Measurements from ENCODE around the gene GULP1. TPM values are rescaled to one million over a fixed set of nuclear protein-coding genes. Genes with fewer than 3 reads are reported as not detected.
"Not testable (repeated sequence)": the region's sequence is repeated elsewhere in the genome, so short reads cannot be mapped to it uniquely, and the experiment has no call there.

Gene GULP1
- total RNA-seq, 1 experiment from 2014 or later = 126 TPM

DNA sequence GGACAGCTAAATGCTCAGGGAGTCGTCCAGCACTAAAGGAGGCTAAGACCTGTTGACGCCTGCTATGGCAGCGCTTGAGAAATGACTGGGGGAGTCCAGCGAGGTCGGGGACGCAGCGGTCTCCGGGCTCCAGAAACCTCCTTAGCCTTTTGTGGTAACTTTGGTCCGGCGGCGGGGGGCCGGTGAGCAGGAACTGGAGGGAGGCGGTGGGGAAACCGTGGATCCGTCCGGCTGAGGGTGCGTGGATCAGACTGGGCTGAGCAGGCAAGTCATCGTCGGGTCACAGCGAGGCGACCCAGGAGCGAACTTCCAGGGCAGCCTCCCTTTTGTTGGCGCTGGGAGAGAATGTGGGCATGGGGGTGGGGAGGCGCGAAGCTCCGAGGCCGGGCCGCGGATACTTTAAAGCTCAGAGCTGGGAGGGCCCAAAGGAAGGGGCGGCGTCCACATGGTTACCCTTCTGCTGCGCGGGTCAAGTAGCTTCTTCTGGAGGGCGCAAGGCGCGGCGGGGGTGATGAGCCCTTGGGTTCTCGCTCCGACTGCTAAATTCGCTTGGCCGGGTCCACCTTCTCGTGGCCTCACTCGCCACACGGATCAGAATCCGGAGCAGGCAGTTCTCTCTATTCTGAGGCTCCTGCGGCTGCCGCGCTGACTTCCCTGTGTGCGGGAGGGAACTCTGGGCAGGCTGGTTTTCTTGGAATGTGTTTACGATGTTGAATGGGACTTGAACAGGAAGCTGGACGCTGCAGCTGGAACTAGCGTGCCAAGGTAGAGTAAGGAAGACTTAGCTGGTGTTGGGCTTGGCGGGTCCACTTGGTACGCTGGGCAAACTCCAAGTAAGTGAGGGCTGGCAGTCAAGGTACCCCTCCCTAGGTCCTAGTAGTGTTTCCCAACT is 920 bp downstream of the GULP1 start:
- DNase-seq (ENCODE audit: low read depth) = peak; percentile 94

- DNase-seq (ENCODE audit: low read depth) = peak; percentile 91
These were observed 2.1 kb downstream of the GULP1 start for GRCh38 chr2:188293601-188294351.

DNA sequence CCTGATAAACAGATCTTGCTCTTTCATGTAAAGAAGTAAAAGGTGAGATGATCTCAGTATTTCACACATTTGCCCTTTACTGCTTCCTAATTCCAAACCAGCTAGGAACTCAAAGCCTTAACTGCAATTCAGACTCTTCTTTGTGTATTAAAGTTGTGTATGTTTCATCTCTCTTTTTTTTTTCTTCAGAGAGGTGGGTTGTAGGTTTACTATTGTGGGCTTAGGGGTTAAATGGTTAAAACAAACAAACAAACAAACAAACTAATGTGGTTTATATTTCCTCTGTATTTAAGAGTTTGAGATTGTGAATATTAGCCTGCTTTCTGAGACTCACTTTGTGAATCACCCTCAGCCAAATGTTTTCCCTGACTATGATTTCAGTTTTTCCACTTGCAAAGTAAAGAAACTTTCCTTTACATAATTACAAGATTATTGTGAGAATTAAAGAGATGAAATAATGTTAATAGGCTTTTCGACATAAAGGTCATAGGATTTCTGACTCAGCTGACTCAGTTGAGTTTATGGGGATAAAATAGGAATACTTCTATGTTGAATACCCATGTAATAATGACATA is 2.8 kb downstream of the GULP1 start:
- DNase-seq (ENCODE audit: low read depth) = peak; percentile 24

DNA sequence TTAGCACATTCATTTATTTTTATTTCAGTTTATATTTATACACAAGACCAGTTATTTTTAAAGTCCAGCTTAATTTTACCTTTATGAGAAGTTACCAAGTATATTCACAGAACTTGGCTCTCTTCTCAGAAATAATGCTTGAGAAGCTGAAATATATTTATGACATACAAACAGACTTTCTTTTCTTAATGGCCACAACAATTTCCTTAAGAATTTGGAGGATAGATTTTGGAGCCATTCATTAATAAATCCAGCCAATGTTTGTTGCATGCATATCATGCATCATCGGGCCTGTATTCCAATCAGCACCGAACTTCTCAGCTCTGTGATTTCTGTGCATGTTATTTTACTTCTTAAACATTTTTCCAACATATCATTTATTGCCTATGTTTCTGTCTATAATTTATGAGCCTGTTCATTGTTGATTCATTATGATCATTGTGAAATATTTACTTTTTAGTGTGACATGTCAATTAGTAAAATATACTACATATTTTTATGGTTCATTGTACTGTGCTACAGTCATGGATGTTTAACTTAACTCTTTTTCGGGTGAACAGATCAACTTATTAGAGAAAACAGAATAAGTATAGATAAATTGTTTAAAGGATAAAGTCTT is 3.5 kb downstream of the GULP1 start:
- DNase-seq (ENCODE audit: low read depth) = no peak

- DNase-seq (ENCODE audit: low read depth) = no peak
These were observed 6.3 kb downstream of the GULP1 start for GRCh38 chr2:188297978-188298377.

- DNase-seq (ENCODE audit: low read depth) = not testable (repeated sequence)
These were observed 7.3 kb downstream of the GULP1 start for GRCh38 chr2:188298937-188299371.

DNA sequence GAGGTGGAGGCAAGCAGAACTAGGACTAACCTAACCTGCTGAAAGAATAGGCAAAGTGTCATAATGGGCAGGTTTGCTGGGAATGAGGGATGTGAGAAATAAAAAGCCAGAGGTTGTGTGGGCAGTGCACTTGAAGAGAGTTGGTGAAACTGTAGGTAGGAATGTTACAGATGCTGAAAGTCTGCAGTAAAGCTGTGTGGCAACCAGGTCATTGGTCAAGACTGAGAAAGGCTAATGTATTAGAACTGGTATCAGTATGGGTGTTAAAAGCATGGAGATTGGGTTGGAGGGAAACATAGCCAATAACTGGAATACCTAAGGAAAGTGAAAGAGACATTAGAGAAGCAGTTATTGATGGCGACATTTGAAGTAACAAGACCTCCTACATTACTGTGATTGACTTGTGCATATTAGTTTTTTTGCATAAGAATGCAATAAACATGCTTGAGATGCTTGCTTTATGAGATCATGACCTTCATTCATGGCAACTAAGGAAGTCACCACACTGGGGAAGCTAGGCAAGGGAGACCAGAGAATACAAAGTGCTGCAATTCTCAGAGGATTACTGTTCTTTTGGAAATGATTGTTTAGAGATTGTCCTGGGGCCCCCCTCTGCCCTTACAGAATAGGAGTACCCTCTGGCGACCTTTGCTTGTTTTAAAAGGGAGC is 11.8 kb downstream of the GULP1 start:
- peak; percentile 86 for DNase-seq (ENCODE audit: low read depth)

DNA sequence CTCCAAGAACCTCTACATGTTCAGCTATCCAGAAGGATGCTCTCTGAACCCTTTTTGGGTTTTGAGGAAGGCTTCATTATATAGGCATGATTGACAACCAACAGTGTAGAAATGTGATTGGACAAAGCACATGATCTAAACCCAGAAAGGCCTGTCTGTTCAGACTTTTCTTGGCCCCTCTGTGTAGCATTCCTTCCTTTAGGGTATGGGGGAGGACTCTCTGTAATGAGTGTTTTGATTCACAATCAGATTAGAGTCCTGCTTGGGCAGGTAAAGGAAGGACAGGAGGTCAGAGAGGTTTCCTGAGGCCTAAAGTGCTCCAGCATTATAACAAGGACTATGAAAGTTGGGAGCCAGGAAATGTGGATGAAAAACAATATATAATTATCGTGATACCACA is 13.6 kb downstream of the GULP1 start:
- no peak for DNase-seq (ENCODE audit: low read depth)

DNA sequence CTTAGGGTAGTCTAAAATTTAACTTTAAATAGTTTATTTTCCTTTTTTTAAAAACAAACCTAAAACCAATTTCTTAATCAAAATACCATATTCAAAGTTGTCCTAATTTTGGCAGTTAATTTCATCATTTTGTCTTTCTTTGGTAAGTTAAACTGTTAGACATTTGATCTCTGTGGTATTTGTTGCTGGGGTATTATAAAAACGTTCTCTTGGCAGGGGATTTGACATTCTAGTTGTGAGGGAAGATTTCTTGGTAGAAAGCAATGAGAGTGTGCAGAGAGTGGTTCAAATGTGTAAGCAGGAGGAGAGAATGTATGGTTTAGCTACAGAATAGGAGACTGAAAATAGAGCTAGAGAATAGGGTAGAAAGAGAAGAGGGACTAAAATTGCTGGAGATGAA is 14.6 kb downstream of the GULP1 start:
- no peak for DNase-seq (ENCODE audit: low read depth)

- DNase-seq (ENCODE audit: low read depth) = peak; percentile 39
These were observed 16.2 kb downstream of the GULP1 start for GRCh38 chr2:188307850-188308283.

GRCh38 chr2:188308483-188308882 is 16.8 kb downstream of the GULP1 start:
- no peak for DNase-seq (ENCODE audit: low read depth)

- DNase-seq (ENCODE audit: low read depth) = no peak
These were observed 17.7 kb downstream of the GULP1 start for GRCh38 chr2:188309364-188309763.

- DNase-seq (ENCODE audit: low read depth) = peak; percentile 88
These were observed 22.8 kb downstream of the GULP1 start for GRCh38 chr2:188314314-188315054.

GRCh38 chr2:188315750-188316149 is 24.1 kb downstream of the GULP1 start:
- DNase-seq (ENCODE audit: low read depth) = no peak

GRCh38 chr2:188316342-188316741 is 24.7 kb downstream of the GULP1 start:
- no peak for DNase-seq (ENCODE audit: low read depth)

GRCh38 chr2:188316791-188317423 is 25.2 kb downstream of the GULP1 start:
- no peak for DNase-seq (ENCODE audit: low read depth)

DNA sequence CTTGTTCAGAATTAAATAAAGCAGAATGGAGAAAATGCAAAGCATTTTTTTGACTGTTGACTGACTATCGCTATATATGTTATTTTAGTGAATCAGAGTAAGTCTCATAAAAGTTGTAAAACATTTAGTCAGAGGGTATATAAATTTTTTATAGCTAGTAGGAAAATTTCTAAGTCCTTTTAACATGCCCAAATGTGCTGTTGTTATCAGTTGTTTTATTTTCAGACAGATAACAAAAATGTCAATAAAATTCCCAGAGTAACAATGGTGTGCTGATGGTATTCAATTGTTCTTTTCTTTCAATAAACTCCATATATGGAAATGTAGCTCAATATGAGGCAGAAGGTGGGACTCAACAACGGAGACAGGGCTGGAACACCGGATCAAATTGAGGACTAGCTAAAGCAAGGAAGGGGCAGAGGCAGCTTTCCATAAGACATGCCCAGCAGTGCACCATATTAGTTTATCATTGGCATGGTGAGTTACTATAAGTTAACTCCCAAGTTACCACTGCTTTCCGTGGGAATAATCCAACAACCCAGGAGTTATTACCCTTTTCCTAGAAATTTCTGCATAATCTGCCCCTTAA is 26.6 kb downstream of the GULP1 start:
- peak; percentile 46 for DNase-seq (ENCODE audit: low read depth)

DNA sequence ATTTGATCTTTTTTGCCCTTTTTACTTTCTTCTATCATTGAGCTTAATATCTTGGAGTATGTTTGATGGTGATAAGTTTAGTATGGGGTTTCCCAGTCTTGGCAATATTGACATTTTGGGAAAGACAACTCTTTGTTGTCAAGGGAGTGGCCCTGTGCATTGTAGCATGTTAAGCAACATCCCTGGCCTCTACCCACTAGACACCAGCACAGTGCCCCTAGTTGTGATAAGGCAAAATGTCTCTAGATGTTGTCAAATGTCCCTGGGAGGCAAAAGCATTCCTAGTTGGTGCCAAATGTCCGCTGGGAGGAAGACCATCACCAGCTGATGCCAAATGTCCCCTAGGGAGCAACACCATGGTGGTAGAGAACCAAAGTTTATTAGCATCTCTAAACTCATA is 28.2 kb downstream of the GULP1 start:
- DNase-seq (ENCODE audit: low read depth) = peak; percentile 44

DNA sequence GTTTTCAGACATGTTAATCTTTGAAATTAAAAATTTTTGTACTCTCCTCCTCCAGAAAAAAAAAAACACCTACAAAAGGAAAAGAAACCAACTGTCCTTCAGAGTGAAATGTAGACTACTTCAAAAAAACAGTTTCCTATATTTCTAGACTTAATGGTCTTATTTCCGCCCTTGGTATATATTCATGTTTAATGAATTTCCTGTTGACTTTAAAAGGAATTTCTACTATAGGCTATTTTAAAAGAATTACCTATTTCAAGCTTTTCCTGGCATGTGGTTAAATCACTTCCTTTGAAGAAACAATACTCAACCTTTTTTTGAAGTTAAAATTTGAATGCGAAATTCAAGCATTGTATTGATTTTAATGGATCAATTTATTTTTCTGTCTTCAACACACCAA is 29.2 kb downstream of the GULP1 start:
- no peak for DNase-seq (ENCODE audit: low read depth)

Data from M059J (cell line).